Measurements from ENCODE around the gene SETD5.

SETD5 gene

DNA sequence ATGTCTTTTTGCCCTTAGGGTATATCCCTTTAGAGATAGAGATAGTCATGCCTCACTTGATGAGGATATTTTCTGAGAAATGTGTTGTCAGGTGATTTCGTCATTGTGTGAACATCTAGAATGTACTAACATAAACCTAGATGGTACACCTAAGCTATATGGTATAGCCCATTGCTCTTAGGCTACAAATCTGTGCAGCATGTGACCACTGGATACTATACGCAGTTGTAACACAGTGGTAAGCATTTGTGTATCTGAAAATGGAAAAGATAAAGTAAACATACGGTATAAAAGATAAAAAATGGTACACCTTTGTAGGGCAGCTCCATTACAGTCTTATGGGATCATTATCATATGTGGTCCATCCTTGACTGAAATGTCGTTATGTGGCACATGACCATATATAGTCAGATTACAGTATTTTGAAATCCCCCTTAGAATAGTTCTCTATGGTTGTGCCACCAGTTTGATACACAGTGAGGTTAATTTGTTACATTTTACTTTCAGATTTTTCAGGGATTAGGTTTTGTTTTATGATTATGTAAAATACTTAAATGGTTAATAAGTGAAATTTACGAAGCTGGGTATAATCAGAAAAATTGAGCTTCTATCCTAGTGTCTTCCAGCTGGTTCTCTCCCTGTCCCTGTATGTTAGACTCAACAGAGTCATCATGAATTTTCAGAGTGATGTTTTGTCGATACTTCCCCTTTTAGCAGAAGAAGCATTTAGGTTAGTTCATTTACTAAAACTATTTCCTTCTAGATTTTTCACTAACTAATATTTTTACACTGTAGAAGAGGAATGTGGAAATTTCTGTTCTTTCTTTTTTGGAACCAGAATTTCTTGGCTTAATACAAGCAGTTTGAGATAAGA lies 12.8 kb downstream of the SETD5 start:
- no peak for DNase-seq (ENCODE audit: low spot score)

DNA sequence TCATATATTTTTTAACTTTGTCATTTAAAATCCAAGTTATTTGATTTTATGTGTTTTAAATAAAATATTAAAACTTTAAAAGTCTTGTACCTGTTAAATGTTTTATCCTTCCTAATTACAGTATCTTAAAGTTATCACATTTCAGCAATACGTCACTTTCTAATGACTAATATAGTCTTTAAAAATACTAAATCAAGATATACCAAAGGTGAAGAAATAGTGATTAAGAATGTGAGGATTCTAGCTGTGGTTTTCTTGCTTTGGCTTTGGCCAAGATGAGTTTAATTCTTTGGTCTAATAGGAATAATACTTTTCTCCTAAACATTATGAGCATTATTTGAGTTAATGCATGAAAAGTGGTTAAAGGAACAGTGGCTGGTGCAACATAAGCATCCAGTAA lies 13.9 kb downstream of the SETD5 start:
- DNase-seq (ENCODE audit: low spot score) = no peak

DNA sequence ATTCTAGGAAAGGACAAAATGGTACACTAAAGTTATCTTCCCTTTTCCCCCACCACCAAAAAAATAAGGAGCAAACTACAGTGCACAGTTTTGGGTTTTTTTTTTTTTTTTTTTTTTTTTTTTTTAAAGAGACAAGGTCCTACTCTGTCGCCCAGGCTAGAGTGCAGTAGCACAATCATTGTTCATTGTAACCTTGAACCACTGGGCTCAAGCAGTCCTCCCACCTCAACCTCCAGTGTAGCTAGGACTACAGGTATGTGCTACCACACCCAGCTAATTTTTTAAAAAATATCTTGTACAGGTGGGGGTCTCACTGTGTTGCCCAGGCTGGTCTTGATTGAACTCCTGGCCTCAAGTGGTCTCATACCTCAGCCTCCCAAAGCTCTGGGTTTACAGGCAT lies 14.9 kb downstream of the SETD5 start:
- DNase-seq (ENCODE audit: low spot score) = no peak

DNA sequence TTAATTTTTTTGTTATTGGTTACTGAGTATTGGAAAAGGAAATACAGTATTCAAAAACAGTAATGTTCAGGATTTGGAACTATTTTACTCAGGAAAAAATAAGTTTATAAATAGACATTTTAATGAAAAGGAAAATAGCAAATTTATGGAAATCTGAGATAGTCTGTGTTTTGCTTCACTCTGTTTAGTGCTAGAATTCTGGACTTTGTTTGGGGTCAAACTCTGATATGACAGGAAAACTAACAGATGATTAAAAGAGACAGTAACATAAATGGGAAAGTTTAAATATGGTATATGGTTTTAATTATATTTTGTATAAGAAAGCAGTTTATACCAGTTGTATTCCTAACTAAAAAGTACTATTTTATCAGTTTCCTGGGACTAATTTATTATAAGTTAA lies 17.4 kb downstream of the SETD5 start:
- no peak for DNase-seq (ENCODE audit: low spot score)

DNA sequence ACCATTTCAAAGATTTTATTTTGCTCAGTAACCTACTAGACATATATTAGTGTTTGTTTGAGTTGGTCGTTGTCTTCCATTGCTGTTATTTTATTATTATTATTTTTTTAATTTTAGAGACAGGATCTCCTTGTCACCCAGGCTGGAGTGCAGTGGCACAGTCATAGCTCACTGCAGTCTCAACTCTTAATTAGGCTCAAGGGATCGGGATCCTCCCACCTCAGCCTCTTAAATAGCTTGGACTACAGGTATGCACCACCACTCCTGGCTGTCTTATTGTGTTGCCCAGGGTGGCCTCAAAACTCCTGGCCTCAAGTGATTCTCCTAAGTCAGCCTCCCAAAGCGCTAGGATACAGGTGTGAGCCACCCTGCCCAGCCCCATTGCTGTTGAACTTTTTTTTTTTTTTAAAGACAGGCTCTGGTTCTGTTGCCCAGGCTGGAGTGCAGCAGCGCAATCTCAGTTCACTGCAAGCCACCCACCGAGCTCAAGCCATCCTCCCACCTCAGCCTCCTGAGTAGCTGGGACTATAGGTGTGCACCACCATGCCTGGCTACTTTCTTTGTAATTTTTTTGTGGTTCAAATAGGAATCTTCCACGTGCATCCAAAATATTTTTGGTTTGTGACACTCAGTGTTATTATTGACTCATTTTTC lies 18.2 kb downstream of the SETD5 start:
- DNase-seq (ENCODE audit: low spot score) = no peak

DNA sequence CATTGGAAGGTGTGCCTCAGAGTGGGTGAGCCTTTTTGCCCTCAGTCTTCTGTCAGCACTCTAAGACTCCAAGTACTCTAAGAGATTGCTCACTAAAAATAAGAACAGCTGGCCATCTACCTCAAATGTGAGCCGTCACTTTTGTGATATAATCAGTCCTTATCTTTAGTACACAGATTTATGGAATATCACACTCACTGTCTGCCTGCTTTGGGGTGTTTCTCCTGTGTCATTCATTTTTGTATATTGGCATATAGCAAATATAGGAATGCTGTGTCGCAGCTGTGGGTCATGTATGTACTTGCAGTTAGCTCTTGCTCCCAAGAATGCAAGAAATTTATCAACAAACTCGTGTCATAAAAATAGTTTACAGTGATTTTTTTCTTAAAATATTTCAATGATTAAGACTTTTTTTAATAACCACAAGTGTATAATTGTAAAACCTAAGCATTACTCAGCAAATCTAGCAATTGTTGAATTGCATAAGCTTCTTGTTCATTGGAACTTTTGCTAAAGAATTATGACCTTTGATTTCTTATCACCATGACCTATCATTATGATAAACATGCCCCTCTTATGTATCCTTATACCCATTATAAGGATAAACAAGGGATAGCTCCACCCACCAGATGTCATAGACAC lies 18.8 kb downstream of the SETD5 start:
- no peak for DNase-seq (ENCODE audit: low spot score)

DNA sequence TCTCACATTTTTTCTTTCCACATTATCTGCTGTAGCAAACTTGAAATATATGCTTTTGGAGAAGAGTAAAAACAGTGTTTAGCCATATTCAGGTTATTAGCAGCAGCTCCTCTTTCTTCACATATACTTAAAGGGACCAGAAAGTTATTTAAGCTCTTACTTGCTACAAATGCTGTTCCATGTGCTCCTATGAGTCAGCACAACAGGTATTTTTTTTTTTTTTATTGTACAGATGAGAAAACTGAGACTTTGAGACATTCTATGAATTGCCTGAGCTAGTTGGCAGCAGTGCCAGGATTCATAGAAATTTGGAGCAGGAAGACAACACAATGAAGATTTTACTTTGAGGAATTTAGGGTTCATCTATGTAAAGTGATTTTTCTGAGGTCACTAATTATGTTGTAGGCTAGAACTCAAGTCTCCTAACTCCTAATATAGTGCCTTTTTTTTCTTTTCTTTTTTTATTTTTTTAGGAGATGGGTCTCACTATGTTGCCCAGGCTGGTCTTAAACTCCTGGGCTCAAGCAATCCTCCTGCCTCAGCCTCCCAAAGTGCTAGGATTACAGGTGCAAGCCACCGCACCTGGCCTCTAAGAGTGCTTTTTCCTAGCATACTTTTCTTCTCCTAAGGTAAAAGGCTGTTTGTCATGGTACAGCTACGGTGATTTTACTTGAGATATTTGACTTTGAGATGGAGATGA lies 23.6 kb downstream of the SETD5 start:
- DNase-seq (ENCODE audit: low spot score) = no peak

DNA sequence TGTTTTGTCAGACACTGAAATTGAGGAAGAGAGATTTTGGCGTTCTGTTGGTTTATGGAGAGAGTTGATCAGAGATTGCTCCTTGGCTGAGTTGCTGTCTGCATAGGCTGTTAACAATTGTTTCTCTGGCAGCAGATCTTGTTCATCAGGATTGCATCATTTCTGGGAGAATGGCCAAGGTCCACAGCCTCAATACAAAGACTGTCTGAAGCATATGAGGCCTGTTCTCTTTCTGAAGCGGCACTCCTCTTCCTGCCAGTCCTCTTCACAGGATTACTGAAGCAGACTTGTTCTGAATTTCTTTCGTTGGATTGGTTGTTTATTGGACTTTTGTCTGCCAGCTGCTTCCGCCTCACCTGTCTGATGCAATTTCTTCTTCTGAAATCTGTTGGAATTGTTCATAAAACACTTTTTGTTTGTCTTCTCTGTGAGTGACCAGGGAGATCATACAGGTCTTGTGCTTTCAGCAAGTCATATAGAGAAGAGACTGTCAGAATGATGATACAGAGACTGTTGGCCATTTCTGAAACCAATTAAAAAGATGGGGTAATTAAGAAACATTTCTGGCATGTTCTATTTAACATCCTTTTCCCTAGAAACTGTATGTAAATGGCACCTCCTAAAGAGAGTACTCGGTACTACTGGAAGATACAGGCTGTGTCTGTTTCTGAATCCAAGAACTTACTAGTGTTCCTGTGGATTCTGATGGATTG lies 25.5 kb downstream of the SETD5 start:
- DNase-seq (ENCODE audit: low spot score) = peak; percentile 47

DNA sequence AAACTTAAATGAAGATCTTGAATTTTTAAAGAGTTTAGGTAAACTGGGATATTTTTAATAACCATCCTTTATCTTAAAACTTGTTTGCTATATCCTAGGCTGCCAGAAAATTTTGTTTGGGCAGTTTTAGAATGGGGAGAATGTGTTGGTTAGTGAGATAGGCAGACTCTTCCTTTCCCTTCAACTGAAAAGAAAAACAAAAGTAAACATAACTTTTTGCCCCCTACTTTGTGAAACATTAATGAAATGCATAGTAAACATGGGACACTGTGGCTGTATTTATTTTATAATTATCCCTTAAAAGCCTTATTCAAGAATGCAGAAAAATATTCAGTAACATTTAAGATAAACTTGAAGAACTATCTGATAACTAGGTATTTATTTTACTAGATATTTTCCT lies 31.0 kb downstream of the SETD5 start:
- DNase-seq (ENCODE audit: low spot score) = no peak

DNA sequence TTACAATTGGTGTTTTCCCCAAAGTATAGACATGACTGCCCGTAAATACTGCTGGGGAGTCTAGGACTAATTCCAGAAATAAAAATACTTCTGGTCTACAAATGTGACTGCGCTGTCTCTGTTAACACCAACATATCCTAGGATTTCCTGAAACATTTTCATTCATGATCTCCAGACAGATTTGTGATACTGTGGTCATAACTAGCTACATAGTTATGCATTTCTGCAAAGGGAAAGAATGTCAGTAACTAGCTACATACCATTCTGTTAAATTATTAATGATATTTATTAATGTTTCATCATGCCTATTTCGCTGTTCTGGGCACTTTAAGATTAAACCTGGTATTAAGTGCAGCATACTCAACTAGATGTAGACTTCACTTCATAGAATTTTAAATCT lies 33.3 kb downstream of the SETD5 start:
- DNase-seq (ENCODE audit: low spot score) = no peak

DNA sequence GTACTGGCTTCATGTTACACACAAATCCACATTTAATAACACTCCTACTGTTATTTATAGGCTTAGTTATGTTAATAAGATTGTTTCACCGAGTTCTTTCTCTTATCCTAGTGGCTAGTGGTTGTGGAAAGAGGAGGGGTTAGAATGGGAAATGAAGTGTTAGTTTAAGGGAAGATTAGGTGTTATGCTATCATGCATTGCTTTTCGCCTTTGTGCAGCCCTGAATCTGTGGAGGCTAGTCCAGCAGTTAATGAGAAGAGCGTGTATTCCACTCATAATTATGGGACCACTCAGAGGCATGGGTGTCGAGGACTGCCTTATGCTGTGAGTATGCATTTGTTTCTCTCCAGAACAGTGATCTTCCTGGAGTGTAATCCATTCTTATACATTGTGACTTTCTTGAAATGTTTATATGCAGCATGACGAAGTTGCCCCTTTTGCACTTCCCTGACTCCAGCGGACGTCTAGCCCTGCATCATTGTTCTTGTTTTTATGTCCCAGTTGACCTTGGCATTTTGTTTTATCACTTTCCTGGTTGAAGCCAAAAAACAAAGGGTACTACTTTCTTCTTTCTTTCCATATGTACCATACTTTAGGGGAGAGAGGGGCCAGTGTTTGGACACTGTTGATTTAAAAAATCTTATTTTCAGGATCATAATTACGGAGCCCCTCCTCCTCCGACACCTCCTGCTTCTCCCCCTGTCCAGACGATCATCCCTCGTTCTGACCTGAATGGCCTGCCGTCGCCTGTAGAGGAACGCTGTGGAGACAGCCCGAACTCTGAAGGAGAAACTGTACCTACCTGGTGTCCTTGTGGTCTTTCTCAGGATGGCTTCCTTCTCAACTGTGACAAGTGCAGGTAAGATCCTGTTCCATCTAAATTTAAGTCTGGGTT lies 36.5 kb downstream of the SETD5 start:
- no peak for DNase-seq (ENCODE audit: low spot score)

DNA sequence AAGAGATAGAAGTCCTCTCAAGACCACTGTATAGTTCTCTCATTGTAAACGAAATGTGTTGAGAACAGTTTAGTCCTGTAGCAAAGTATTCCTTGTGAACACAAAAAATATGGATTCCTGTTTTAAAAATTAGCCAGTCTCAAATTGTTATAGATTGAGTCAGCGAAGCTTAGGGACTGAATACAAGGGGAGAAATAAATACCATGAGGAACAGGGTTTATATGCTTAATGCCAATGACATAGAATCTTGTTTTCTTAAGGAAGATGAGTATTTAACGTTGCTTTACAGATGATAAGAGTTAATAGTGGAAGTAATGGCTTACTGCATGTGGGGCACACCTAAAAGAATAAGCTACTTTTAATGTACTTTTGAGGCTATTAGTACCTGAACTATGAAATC lies 37.9 kb downstream of the SETD5 start:
- no peak for DNase-seq (ENCODE audit: low spot score)

DNA sequence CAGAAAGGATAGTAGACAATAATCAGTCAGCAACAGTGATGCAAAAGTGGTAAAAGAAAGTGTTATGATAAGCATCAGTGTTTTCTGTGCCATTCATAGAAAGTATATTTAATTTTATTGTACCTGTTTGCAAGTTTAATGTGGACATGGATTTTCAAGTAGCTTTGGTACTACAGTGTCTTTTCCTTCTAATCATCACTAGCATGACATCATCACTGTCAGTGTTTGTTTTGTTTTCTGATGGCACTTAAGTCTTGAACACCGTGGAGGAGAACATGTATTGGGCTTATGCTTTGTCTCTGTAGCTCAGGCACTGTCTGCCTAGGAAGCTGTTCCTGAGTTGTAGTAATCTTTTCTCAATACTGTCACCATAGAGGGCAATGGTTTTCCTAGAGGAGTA lies 41.9 kb downstream of the SETD5 start:
- no peak for DNase-seq (ENCODE audit: low spot score)

DNA sequence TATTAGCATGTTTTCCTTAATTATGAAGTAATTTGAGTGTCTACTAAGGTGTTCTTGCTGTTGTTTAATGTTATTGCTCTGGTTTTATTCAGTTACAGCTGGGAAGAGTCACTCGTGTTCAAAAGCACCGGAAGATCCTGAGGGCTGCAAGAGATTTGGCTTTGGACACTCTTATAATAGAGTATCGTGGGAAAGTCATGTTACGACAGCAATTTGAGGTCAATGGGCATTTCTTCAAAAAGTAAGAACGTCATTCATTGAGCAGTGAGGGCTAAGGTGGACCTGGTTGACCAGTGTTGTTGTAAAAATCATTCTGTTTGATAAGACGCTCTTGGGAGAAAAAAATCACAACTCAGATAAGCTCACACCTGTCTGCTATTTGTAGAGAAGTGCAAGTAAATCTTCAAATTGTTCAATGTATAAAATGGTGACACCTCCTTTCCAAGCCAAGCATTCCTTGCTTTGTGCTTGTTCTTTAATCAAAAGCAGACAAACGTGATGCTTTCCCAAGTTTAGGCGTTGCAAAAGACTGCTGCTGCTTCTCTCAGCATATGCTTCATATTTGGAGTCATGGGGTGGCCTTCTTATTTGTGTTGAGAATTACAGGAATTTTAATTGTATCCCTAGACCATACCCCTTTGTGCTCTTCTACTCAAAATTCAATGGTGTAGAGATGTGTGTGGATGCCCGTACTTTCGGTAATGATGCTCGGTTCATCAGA lies 44.2 kb downstream of the SETD5 start:
- DNase-seq (ENCODE audit: low spot score) = no peak

DNA sequence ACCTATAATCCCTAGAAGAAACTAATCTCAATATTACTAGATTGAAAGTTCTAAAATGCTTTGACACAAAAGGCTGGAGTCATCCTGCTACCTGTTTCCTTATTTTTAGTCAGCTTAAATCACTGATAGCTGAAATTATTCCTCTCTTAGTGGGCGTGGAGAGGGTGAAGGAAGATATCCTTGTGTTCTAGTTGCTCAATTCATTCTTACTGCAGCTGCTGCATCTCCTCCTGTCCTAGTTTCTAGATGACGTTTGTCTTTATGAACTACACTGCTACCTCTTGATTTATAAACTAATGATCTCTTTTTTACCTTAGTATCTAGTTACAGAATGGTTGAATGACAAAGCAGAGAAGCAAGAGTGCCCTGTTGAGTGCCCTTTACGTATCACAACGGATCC lies 50.7 kb downstream of the SETD5 start:
- DNase-seq (ENCODE audit: low spot score) = no peak

DNA sequence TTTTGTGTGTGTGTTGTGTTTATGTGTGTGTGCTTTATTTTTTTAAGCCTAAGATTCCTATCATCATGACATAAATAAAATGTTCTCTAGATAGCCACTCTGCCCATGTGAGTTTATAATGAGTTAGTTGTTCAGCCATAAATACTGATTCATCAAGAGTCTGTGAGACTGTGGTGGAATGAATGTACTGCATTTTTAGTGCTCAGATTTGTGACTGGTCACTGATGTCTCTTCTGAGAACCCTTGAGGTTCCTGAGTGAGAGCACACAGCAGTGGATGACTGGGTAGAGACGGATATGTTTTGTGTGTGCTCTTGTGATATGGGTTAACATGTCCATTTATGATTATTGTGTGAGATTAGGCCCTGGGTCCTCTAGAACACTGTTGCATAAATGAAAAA lies 51.2 kb downstream of the SETD5 start:
- DNase-seq (ENCODE audit: low spot score) = no peak

DNA sequence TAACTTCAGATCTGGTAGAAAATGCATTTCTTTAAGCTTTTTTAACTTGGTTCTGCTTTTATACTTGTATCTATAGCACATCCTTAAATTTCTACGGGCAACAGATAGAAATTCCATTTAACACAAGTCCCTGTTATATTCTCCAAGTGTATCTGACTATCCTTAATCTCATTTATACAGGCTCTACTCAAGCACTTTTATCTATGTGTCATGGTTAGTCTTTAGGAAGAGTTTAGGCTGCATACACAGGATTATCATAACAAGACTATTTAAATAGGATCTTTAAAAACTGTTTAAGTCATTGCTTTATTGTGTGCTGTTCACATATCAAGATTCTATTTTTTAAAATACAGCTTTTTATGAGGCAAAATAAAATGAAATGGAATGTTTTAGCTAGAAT lies 52.7 kb downstream of the SETD5 start:
- DNase-seq (ENCODE audit: low spot score) = no peak

DNA sequence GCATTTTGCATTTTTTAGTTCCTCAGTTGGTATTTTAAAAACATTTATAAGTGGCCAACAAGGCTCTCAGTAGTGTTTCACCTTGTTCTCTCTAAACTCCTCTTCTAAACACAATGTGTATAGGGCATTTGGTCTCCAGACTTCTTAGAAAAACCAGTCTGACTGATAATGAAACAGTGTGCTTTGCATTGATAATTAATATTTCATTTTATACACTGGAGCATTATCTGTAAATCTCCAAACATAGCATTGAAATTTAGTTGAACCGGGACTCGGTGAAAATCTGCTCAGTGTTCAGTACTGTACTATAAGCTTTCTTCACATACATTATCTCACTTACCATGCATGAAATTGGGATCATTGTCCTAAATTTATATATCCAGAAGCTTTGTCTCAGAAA lies 53.6 kb downstream of the SETD5 start:
- no peak for DNase-seq (ENCODE audit: low spot score)

DNA sequence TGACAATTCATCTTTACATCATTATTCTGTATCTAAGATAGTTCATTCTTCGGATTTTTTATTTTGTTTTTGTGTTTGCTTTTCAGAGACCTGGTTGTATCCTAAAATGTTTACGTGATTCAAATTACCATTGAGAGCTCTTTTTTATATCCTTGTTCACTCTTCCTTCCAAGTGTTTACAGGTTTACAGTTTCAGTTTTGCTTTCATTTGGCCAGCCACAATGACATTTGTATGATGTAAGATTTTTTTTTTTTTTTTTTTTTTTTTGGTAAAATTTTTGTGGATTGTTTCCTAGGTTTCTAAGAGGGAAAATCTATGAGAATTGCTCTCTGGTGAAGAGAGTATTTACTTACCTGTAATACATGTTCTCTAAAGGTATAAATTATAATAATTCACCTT lies 55.0 kb downstream of the SETD5 start:
- no peak for DNase-seq (ENCODE audit: low spot score)

DNA sequence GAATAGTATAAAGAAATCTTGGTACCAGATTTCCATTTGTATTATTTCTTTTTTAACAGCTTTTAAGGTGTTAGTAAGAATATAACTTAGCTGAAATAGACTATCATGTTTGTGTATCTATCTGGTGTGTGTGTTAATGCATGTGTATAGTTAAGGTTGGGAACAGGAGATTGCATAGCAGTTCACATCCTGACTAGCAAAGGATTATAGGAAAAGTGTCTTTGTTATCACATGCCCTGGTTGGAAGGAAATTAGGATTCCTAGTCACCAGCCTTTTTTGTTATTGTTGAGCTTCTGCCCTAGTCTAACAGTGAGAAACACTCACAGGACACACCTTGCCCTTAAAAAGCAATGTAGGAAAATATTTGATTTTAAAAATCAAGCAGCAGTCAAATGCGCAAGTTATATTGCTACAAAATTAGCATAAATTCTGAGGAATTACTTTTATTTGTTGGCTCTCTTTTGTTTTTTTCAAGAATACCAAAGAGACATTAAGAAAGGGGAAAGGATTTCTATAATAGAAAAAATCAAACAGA lies 58.2 kb downstream of the SETD5 start:
- DNase-seq (ENCODE audit: low spot score) = no peak
